Stimulated activated CD4-positive, alpha-beta T cell treated with anti-CD3 and anti-CD28 coated beads, Interleukin-1b, Interleukin-23, amount 100 ng/mL, for 4 hours (primary cell): ENCODE results near the gene ZFYVE19.

Experiments
- DNase-seq, 2 donors: peaks; one replicate each; pipeline ENCODE4 v3.0.0-alpha.2; 2020; ENCODE audit warnings: low read depth in 2 of 2

Gene ZFYVE19

GRCh38 chr15:40807028-40807887 lies at the start of gene ZFYVE19, which contains the start of gene DNAJC17:
Gene ZFYVE19, plus strand, starts transcription at chr15:40807089. Its CDS starts 501 bp downstream, at chr15:40807590.
Gene DNAJC17, minus strand, starts transcription at chr15:40807473. Its CDS starts 27 bp downstream, at chr15:40807446.
- DNase-seq = peak; percentile 92 to 94

GRCh38 chr15:40759961-40760360 lies 46.9 kb upstream of the ZFYVE19 start:
- DNase-seq = no peak

GRCh38 chr15:40762919-40763800 lies 43.7 kb upstream of the ZFYVE19 start:
- DNase-seq = no peak

- peak; percentile 38 to 63 for DNase-seq
Measured at GRCh38 chr15:40763801-40764628, 42.9 kb upstream of the ZFYVE19 start, which contains the start of gene GCHFR. Gene GCHFR, plus strand, starts transcription at chr15:40764068. Its CDS starts 113 bp downstream, at chr15:40764181.

- DNase-seq = no peak
Measured at GRCh38 chr15:40764629-40765103, 42.2 kb upstream of the ZFYVE19 start.

- DNase-seq = no peak
Measured at GRCh38 chr15:40766194-40766815, 40.6 kb upstream of the ZFYVE19 start.

GRCh38 chr15:40766906-40767837 lies 39.7 kb upstream of the ZFYVE19 start:
- no peak for DNase-seq

GRCh38 chr15:40767838-40768500 lies 38.9 kb upstream of the ZFYVE19 start:
- DNase-seq = no peak

GRCh38 chr15:40768521-40769273 lies 38.2 kb upstream of the ZFYVE19 start:
- DNase-seq = no peak

GRCh38 chr15:40769274-40770146 lies 37.4 kb upstream of the ZFYVE19 start, which contains the start of gene C15orf62:
Gene C15orf62, plus strand, starts transcription at chr15:40769980. Its CDS starts 516 bp downstream, at chr15:40770496.
- peak; percentile 58 to 64 for DNase-seq

GRCh38 chr15:40770147-40770721 lies 36.7 kb upstream of the ZFYVE19 start:
- no peak for DNase-seq

GRCh38 chr15:40771242-40771641 lies 35.6 kb upstream of the ZFYVE19 start:
- DNase-seq = no peak

GRCh38 chr15:40772014-40772413 lies 34.9 kb upstream of the ZFYVE19 start:
- DNase-seq = no peak

- DNase-seq = no peak
Measured at GRCh38 chr15:40773496-40773895, 33.4 kb upstream of the ZFYVE19 start.

GRCh38 chr15:40773902-40774301 lies 33.0 kb upstream of the ZFYVE19 start:
- no peak for DNase-seq

- DNase-seq = no peak
Measured at GRCh38 chr15:40775007-40775406, 31.9 kb upstream of the ZFYVE19 start.
